ENCODE results near the gene CAPNS2.

CAPNS2 gene

GRCh38 chr16:55566432-55567175 is at the start of gene CAPNS2:
Gene CAPNS2 (plus strand): TSS chr16:55566684. CDS start chr16:55566757, 73 bp downstream.
- peak; percentile 73 for DNase-seq

GRCh38 chr16:55521792-55522191 is 44.7 kb upstream of the CAPNS2 start:
- no peak for DNase-seq

- DNase-seq = no peak
These were observed 40.0 kb upstream of the CAPNS2 start for GRCh38 chr16:55526441-55526840.

- DNase-seq = no peak
These were observed 38.6 kb upstream of the CAPNS2 start for GRCh38 chr16:55527885-55528284.

- peak; percentile 52 for DNase-seq
These were observed 37.5 kb upstream of the CAPNS2 start for GRCh38 chr16:55529018-55529417.

- DNase-seq = no peak
These were observed 36.1 kb upstream of the CAPNS2 start for GRCh38 chr16:55530316-55530856.

GRCh38 chr16:55532227-55532626 is 34.3 kb upstream of the CAPNS2 start:
- no peak for DNase-seq

- DNase-seq = peak; percentile 94
These were observed 31.7 kb upstream of the CAPNS2 start for GRCh38 chr16:55534756-55535155.

- DNase-seq = peak; percentile 85
These were observed 27.4 kb upstream of the CAPNS2 start for GRCh38 chr16:55539049-55539448.

GRCh38 chr16:55539488-55539887 is 27.0 kb upstream of the CAPNS2 start:
- DNase-seq = no peak

- DNase-seq = no peak
These were observed 26.3 kb upstream of the CAPNS2 start for GRCh38 chr16:55540221-55540620.

- peak; percentile 63 for DNase-seq
These were observed 23.9 kb upstream of the CAPNS2 start for GRCh38 chr16:55542459-55543082.

GRCh38 chr16:55543472-55543871 is 23.0 kb upstream of the CAPNS2 start:
- no peak for DNase-seq

GRCh38 chr16:55552621-55553020 is 13.9 kb upstream of the CAPNS2 start:
- no peak for DNase-seq

- no peak for DNase-seq
These were observed 11.0 kb upstream of the CAPNS2 start for GRCh38 chr16:55555436-55555835.

- DNase-seq = no peak
These were observed 9.3 kb upstream of the CAPNS2 start for GRCh38 chr16:55557186-55557585.

GRCh38 chr16:55559233-55559632 is 7.3 kb upstream of the CAPNS2 start:
- DNase-seq = no peak

- DNase-seq = no peak
These were observed 6.5 kb upstream of the CAPNS2 start for GRCh38 chr16:55559933-55560516.

GRCh38 chr16:55561319-55561848 is 5.1 kb upstream of the CAPNS2 start:
- DNase-seq = no peak

- peak; percentile 20 for DNase-seq
These were observed 3.5 kb upstream of the CAPNS2 start for GRCh38 chr16:55562936-55563335.

- DNase-seq = peak; percentile 26
These were observed 2.7 kb upstream of the CAPNS2 start for GRCh38 chr16:55563797-55564196.

- peak; percentile 75 for DNase-seq
These were observed 1.4 kb upstream of the CAPNS2 start for GRCh38 chr16:55565086-55565485.

- peak; percentile 65 for DNase-seq
These were observed 898 bp downstream of the CAPNS2 start for GRCh38 chr16:55567382-55567781.

- DNase-seq = no peak
These were observed 1.7 kb downstream of the CAPNS2 start for GRCh38 chr16:55568207-55568606.

All from inflammatory macrophage treated with lipopolysaccharide for 4 hours (primary cell).